EH (cell line): ENCODE measurements around the gene ABLIM2.

Experiments used
- DNase-seq: peaks from one replicate; pipeline ENCODE4 v3.0.0-alpha.2; 2015; ENCODE audit warnings: low read depth

ABLIM2 gene

GRCh38 chr4:8004066-8004465, 154.5 kb downstream of the ABLIM2 start:
- no peak for DNase-seq

GRCh38 chr4:8002525-8003309, 155.9 kb downstream of the ABLIM2 start:
- no peak for DNase-seq

GRCh38 chr4:8001564-8002355, 156.9 kb downstream of the ABLIM2 start:
- no peak for DNase-seq

- DNase-seq = no peak
These were observed 157.7 kb downstream of the ABLIM2 start for GRCh38 chr4:8000721-8001491.

- no peak for DNase-seq
These were observed 158.4 kb downstream of the ABLIM2 start for GRCh38 chr4:8000247-8000646.

GRCh38 chr4:7999695-8000094, 158.9 kb downstream of the ABLIM2 start:
- no peak for DNase-seq

- no peak for DNase-seq
These were observed 159.3 kb downstream of the ABLIM2 start for GRCh38 chr4:7999279-7999678.

- DNase-seq = no peak
These were observed 160.2 kb downstream of the ABLIM2 start for GRCh38 chr4:7998447-7998846.

GRCh38 chr4:7995866-7996265, 162.7 kb downstream of the ABLIM2 start:
- no peak for DNase-seq

- no peak for DNase-seq
These were observed 163.5 kb downstream of the ABLIM2 start for GRCh38 chr4:7995135-7995534.

- DNase-seq = no peak
These were observed 164.9 kb downstream of the ABLIM2 start for GRCh38 chr4:7993671-7994070.

- DNase-seq = no peak
These were observed 165.8 kb downstream of the ABLIM2 start for GRCh38 chr4:7992846-7993245.

- no peak for DNase-seq
These were observed 167.7 kb downstream of the ABLIM2 start for GRCh38 chr4:7990807-7991459.

- DNase-seq = peak; percentile 71
These were observed 169.0 kb downstream of the ABLIM2 start for GRCh38 chr4:7989654-7990053.

GRCh38 chr4:7988437-7988836, 170.2 kb downstream of the ABLIM2 start:
- DNase-seq = peak; percentile 94

GRCh38 chr4:7987148-7987989, 171.2 kb downstream of the ABLIM2 start:
- peak; percentile 76 for DNase-seq

GRCh38 chr4:7985891-7986441, 172.6 kb downstream of the ABLIM2 start:
- DNase-seq = no peak

GRCh38 chr4:7985072-7985471, 173.5 kb downstream of the ABLIM2 start:
- DNase-seq = no peak

GRCh38 chr4:7984286-7984925, 174.2 kb downstream of the ABLIM2 start:
- DNase-seq = no peak

- DNase-seq = no peak
These were observed 175.3 kb downstream of the ABLIM2 start for GRCh38 chr4:7983296-7983695.
